WERI-Rb-1 (cell line): ENCODE data around the gene LRRN3.

ENCODE experiments used
- DNase-seq: peaks from one replicate; pipeline ENCODE4 v3.0.0-alpha.2; 2020
- H3K27ac ChIP-seq: fragments of 250-450 bp; sonication (Bioruptor Pico); 2 replicates; pipeline ENCODE4 v1.5.1; 2020; ENCODE audit warnings: mild to moderate bottlenecking, moderate library complexity
- H3K27me3 ChIP-seq: fragments of 250-450 bp; sonication (Bioruptor Pico); 2 replicates; pipeline ENCODE4 v1.5.1; 2021; ENCODE audit warnings: mild to moderate bottlenecking, low read depth, moderate library complexity; ENCODE audit not compliant: insufficient read depth, severe bottlenecking
- H3K36me3 ChIP-seq: fragments of 250-450 bp; sonication (Bioruptor Pico); 2 replicates; pipeline ENCODE4 v1.5.1; 2020; ENCODE audit warnings: mild to moderate bottlenecking, moderate library complexity
- H3K4me3 ChIP-seq: 2 replicates; pipeline ENCODE4 v1.5.1; 2011; ENCODE audit warnings: low read depth, mild to moderate bottlenecking, control low read depth, low read length
- H3K9me3 ChIP-seq: fragments of 250-450 bp; sonication (Bioruptor Pico); 2 replicates; pipeline ENCODE4 v1.5.1; 2021; ENCODE audit warnings: mild to moderate bottlenecking, moderate library complexity; ENCODE audit not compliant: severe bottlenecking
- TF ChIP-seq, protein P1 (sequence below): IDR thresholded peaks from 2 replicates; pipeline ENCODE4 v1.5.1; 2011; ENCODE audit warnings: low read depth, mild to moderate bottlenecking, control low read depth, inconsistent platforms, low read length

Gene LRRN3

GRCh38 chr7:111049971-111050680 is 40.8 kb upstream of the LRRN3 start:
- no peaks in the 10 kb centered on the region for H3K9me3 ChIP-seq
- H3K4me3 ChIP-seq: no peak overlapping the region
- no peaks in the 10 kb centered on the region for H3K36me3 ChIP-seq
- DNase-seq: no peak
- H3K27me3 ChIP-seq: no peaks in the 10 kb centered on the region
- no peak overlapping the region for H3K27ac ChIP-seq
- TF ChIP-seq, protein P1, sequence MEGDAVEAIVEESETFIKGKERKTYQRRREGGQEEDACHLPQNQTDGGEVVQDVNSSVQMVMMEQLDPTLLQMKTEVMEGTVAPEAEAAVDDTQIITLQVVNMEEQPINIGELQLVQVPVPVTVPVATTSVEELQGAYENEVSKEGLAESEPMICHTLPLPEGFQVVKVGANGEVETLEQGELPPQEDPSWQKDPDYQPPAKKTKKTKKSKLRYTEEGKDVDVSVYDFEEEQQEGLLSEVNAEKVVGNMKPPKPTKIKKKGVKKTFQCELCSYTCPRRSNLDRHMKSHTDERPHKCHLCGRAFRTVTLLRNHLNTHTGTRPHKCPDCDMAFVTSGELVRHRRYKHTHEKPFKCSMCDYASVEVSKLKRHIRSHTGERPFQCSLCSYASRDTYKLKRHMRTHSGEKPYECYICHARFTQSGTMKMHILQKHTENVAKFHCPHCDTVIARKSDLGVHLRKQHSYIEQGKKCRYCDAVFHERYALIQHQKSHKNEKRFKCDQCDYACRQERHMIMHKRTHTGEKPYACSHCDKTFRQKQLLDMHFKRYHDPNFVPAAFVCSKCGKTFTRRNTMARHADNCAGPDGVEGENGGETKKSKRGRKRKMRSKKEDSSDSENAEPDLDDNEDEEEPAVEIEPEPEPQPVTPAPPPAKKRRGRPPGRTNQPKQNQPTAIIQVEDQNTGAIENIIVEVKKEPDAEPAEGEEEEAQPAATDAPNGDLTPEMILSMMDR: no peak

- Histone ChIP-seq H3K9me3 (no peaks in the 10 kb centered on the region), H3K4me3 (no peak overlapping the region), H3K27me3 (no peaks in the 10 kb centered on the region), H3K36me3 (no peaks in the 10 kb centered on the region), H3K27ac (no peak overlapping the region)
- DNase-seq: no peak
- TF ChIP-seq, protein P1: no peak
These were observed 40.0 kb upstream of the LRRN3 start for GRCh38 chr7:111050875-111051416.

DNA sequence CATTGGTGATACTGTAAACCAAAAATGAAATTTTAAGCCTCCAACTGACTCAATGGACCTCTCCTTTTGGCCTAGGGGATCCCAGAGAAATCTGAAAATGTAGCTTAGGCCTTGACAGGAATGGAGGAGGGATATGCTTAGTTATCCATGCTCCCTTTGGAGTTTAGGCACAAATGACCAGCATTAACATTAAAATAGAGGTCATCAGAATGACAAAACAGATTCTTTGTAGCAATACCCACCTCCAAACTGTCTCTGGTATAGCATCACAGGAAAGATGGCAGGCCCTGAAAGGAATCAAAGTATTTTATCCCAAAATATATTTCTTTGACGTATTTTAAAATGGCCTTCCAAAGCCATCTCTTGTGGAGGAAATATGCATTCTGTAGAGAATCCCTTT is 39.1 kb upstream of the LRRN3 start:
- Histone ChIP-seq H3K27ac (no peak overlapping the region), H3K4me3 (no peak overlapping the region), H3K27me3 (no peaks in the 10 kb centered on the region), H3K9me3 (no peaks in the 10 kb centered on the region), H3K36me3 (no peaks in the 10 kb centered on the region)
- no peak for DNase-seq
- TF ChIP-seq, protein P1: no peak

DNA sequence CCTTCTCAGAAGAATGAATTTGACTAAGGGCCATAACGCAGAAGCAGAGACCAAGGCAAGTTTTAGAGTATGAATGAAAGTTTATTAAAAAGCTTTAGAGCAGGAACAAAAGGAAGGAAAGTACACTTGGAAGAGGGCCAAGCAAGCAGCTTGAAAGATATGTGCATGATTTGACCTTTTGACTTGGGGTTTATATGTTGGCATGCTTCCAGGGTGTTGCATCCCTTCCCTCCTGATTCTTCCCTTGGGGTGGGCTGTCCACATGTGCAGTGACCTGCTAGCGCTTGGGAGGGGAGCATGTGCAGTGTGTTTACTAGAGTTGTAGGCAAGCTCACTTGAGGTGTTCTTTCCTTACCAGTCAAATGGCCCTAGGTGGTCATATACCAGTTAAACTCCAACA is 37.9 kb upstream of the LRRN3 start:
- H3K27ac ChIP-seq: no peak overlapping the region
- DNase-seq: no peak
- H3K36me3 ChIP-seq: no peaks in the 10 kb centered on the region
- H3K4me3 ChIP-seq: no peak overlapping the region
- TF ChIP-seq, protein P1: no peak
- no peaks in the 10 kb centered on the region for H3K27me3 ChIP-seq
- H3K9me3 ChIP-seq: no peaks in the 10 kb centered on the region

GRCh38 chr7:111056371-111056770 is 34.6 kb upstream of the LRRN3 start:
- H3K4me3 ChIP-seq: no peak overlapping the region
- DNase-seq: no peak
- no peaks in the 10 kb centered on the region for H3K9me3 ChIP-seq
- no peaks in the 10 kb centered on the region for H3K27me3 ChIP-seq
- H3K36me3 ChIP-seq: no peaks in the 10 kb centered on the region
- H3K27ac ChIP-seq: no peak overlapping the region
- TF ChIP-seq, protein P1: no peak

DNA sequence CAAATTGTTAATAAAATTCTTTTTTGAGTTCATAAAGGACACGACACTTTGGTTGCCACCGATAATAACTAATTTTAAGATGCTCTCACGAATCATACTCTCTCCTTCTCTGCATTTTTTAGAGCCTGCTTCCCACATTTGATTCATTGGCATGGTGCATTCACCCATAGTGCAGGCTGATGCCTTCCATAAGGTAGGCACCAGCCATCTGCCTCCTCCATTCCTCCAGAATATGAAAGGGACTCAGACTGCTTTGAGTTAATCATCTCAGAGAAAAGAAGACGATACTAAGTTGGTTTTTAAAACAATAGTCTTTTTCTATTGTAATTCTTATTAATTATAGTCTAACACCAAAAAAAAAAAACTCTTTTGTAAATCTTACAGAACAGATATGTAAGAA is 33.9 kb upstream of the LRRN3 start:
- no peak for DNase-seq
- H3K27me3 ChIP-seq: no peaks in the 10 kb centered on the region
- H3K27ac ChIP-seq: no peak overlapping the region
- H3K4me3 ChIP-seq: no peak overlapping the region
- TF ChIP-seq, protein P1: no peak
- H3K36me3 ChIP-seq: no peaks in the 10 kb centered on the region
- no peaks in the 10 kb centered on the region for H3K9me3 ChIP-seq
